ENCODE results near the gene HSPB7.

GRCh38 chr1:16021681-16022080, 3.8 kb upstream of the HSPB7 start, which contains the start of gene CLCNKA:
- TF ChIP-seq CTCF (conservative IDR thresholded peaks at IDR 0.05 in 1 of 2, IDR thresholded peaks at IDR 0.05 in 1 of 2; ENCODE audit: extremely low read depth in 1 of 2, insufficient read depth in 1 of 2, low read depth in 1 of 2, low read length in 2 of 2) (no peak), EZH2 (IDR thresholded peaks at IDR 0.05; ENCODE audit: borderline replicate concordance, low read length) (no peak)

Data from mammary epithelial cell (primary cell).